Subcutaneous abdominal adipose tissue (tissue), 5 donors: ENCODE data around the gene SIGLEC5.

Source experiments
- H3K27ac ChIP-seq: one replicate; pipeline ENCODE4 v1.7.0; 2013; ENCODE audit warnings: low read depth, mild to moderate bottlenecking, inconsistent platforms, low read length, moderate library complexity
- H3K27me3 ChIP-seq, 5 donors: one replicate each; pipeline ENCODE4 v1.7.0; 2013; ENCODE audit warnings: low read length in 5 of 5, inconsistent platforms in 1 of 5; ENCODE audit not compliant: control insufficient read depth in 5 of 5, insufficient read depth in 4 of 5
- H3K36me3 ChIP-seq, 5 donors: one replicate each; pipeline ENCODE4 v1.7.0; 2013; ENCODE audit warnings: low read length in 5 of 5; ENCODE audit not compliant: control insufficient read depth in 5 of 5, insufficient read depth in 5 of 5
- H3K4me1 ChIP-seq, 5 donors: one replicate each; pipeline ENCODE4 v1.7.0; 2013; ENCODE audit warnings: low read length in 5 of 5, mild to moderate bottlenecking in 3 of 5, moderate library complexity in 1 of 5; ENCODE audit not compliant: control insufficient read depth in 5 of 5, insufficient read depth in 5 of 5
- H3K4me3 ChIP-seq, 5 donors: one replicate each; pipeline ENCODE4 v1.7.0; 2013; ENCODE audit warnings: low read length in 5 of 5, low read depth in 1 of 5
- H3K9ac ChIP-seq, 5 donors: one replicate each; pipeline ENCODE4 v1.7.0; 2013; ENCODE audit warnings: low read length in 5 of 5, mild to moderate bottlenecking in 4 of 5, moderate library complexity in 3 of 5
- H3K9me3 ChIP-seq, 5 donors: one replicate each; pipeline ENCODE4 v1.7.0; 2013; ENCODE audit warnings: low read length in 5 of 5; ENCODE audit not compliant: control insufficient read depth in 5 of 5
- donor health status: healthy.
- donor health status: healthy.
- donor health status: healthy.
- donor health status: healthy.
- donor health status: healthy.

Gene SIGLEC5

GRCh38 chr19:51593138-51593890, 36.9 kb downstream of the SIGLEC5 start:
- peak overlapping the region in 4 of 5 donors; percentile 73 to 88 (median 74) for H3K9ac ChIP-seq
- no peak overlapping the region for H3K27ac ChIP-seq

DNA sequence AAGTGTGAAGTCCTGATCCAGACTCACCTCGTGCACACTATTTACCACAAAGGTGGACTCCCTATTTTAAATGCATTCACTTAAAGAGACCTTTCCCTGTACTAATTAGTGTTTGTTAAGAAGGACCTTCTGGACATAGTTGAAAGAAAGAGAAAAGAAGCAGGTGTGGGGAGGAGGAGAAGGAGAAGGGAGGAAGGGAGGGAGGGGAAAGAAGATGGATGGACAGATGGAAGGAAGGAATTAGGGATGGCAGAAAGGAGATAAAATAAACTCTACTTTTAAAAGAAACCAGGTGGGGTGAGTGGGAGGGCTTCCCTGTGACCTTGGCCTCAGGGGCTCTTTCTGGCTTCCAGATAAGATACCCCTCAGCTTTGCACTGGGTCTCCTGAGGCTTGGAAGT, 37.7 kb downstream of the SIGLEC5 start:
- Histone ChIP-seq H3K27ac (no peak overlapping the region), H3K9me3 (peaks cover 5 to 9% (median 8%) of the 10 kb centered on the region in 5 donors), H3K4me1 (peaks cover 13 to 18% (median 17%) of the 10 kb centered on the region in 5 donors), H3K36me3 (peaks cover 0 to 5% (median 3%) of the 10 kb centered on the region in 5 donors), H3K9ac (no peak overlapping the region), H3K4me3 (no peak overlapping the region), H3K27me3 (peaks cover 0 to 6% (median 0%) of the 10 kb centered on the region in 5 donors)

More at GRCh38 chr19:51593138-51593890, 36.9 kb downstream of the SIGLEC5 start:
- no peaks in the 10 kb centered on the region for H3K36me3 ChIP-seq
- peaks cover 0 to 5% (median 4%) of the 10 kb centered on the region in 5 donors for H3K27me3 ChIP-seq
- peaks cover 5 to 18% (median 17%) of the 10 kb centered on the region in 5 donors for H3K4me1 ChIP-seq
- H3K9me3 ChIP-seq: peaks cover 0 to 1% (median 0%) of the 10 kb centered on the region in 5 donors
- peak overlapping the region; percentile 75 to 90 (median 87) for H3K4me3 ChIP-seq

DNA sequence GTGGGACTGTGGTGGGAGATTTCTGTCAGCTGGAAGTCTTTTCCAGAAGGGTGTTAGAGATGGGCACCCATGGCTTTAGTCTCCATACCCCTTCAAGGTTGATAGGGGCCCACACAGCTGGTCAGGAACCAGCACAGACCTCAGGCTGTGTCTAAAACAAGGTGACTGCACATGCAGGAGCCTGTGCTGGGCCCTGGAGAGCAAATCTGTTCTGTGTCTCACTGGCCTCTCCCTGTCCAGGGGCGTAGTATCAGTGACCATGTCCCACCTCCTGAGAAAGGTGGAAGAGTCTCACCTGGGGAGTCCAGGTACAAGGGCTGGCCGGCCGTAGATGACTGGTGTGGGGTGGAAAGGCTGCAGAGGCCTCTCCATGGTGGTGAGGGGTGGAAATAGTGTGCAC, 39.8 kb downstream of the SIGLEC5 start:
- H3K27ac ChIP-seq: no peak overlapping the region
- H3K4me3 ChIP-seq: no peak overlapping the region

GRCh38 chr19:51589511-51589910, 40.7 kb downstream of the SIGLEC5 start:
- peaks cover 0 to 5% (median 0%) of the 10 kb centered on the region in 5 donors for H3K27me3 ChIP-seq
- no peak overlapping the region for H3K4me3 ChIP-seq
- peaks cover 5 to 22% (median 19%) of the 10 kb centered on the region in 5 donors for H3K9me3 ChIP-seq
- H3K9ac ChIP-seq: no peak overlapping the region
- peaks cover 10 to 13% (median 11%) of the 10 kb centered on the region in 5 donors for H3K4me1 ChIP-seq
- peaks cover 21 to 30% (median 26%) of the 10 kb centered on the region in 5 donors for H3K36me3 ChIP-seq
- no peak overlapping the region for H3K27ac ChIP-seq

More for the DNA sequence above, 39.8 kb downstream of the SIGLEC5 start:
- Histone ChIP-seq H3K27me3 (peaks cover 0 to 5% (median 0%) of the 10 kb centered on the region in 5 donors), H3K9ac (no peak overlapping the region), H3K9me3 (peaks cover 5 to 22% (median 19%) of the 10 kb centered on the region in 5 donors), H3K4me1 (peaks cover 13 to 18% (median 17%) of the 10 kb centered on the region in 5 donors), H3K36me3 (peaks cover 16 to 24% (median 21%) of the 10 kb centered on the region in 5 donors)

- Histone ChIP-seq H3K9ac (peak overlapping the region in 1 of 5 donors; percentile 97), H3K27me3 (peaks cover 0 to 5% (median 0%) of the 10 kb centered on the region in 5 donors), H3K36me3 (peaks cover 28 to 47% (median 30%) of the 10 kb centered on the region in 5 donors), H3K4me3 (peak overlapping the region in 1 of 5 donors; percentile 12), H3K9me3 (peaks cover 5 to 22% (median 19%) of the 10 kb centered on the region in 5 donors), H3K4me1 (peaks cover 0 to 8% (median 0%) of the 10 kb centered on the region in 5 donors), H3K27ac (no peak overlapping the region)
Measured at GRCh38 chr19:51587264-51588191, 42.7 kb downstream of the SIGLEC5 start.

- H3K9me3 ChIP-seq: peaks cover 5 to 22% (median 19%) of the 10 kb centered on the region in 5 donors
- peak overlapping the region in 1 of 5 donors; percentile 12 for H3K4me3 ChIP-seq
- peaks cover 32 to 53% (median 35%) of the 10 kb centered on the region in 5 donors for H3K36me3 ChIP-seq
- no peak overlapping the region for H3K27ac ChIP-seq
- H3K27me3 ChIP-seq: peaks cover 0 to 5% (median 0%) of the 10 kb centered on the region in 5 donors
- peaks cover 0 to 8% (median 0%) of the 10 kb centered on the region in 5 donors for H3K4me1 ChIP-seq
- no peak overlapping the region for H3K9ac ChIP-seq
Measured at GRCh38 chr19:51586799-51587198, 43.4 kb downstream of the SIGLEC5 start.

GRCh38 chr19:51586103-51586728, 44.0 kb downstream of the SIGLEC5 start:
- Histone ChIP-seq H3K9me3 (peaks cover 5 to 22% (median 19%) of the 10 kb centered on the region in 5 donors), H3K4me3 (no peak overlapping the region), H3K4me1 (peaks cover 0 to 8% (median 0%) of the 10 kb centered on the region in 5 donors), H3K9ac (no peak overlapping the region), H3K36me3 (peaks cover 38 to 59% (median 41%) of the 10 kb centered on the region in 5 donors), H3K27ac (no peak overlapping the region), H3K27me3 (peaks cover 0 to 5% (median 0%) of the 10 kb centered on the region in 5 donors)

- H3K9ac ChIP-seq: no peak overlapping the region
- H3K27ac ChIP-seq: no peak overlapping the region
- no peak overlapping the region for H3K4me3 ChIP-seq
- H3K4me1 ChIP-seq: peaks cover under 1 to 10% (median 8%) of the 10 kb centered on the region in 5 donors
- H3K9me3 ChIP-seq: no peaks in the 10 kb centered on the region
- H3K36me3 ChIP-seq: peaks cover 24 to 42% (median 35%) of the 10 kb centered on the region in 5 donors
- H3K27me3 ChIP-seq: no peaks in the 10 kb centered on the region
Measured at GRCh38 chr19:51576850-51577249, 53.4 kb downstream of the SIGLEC5 start.

DNA sequence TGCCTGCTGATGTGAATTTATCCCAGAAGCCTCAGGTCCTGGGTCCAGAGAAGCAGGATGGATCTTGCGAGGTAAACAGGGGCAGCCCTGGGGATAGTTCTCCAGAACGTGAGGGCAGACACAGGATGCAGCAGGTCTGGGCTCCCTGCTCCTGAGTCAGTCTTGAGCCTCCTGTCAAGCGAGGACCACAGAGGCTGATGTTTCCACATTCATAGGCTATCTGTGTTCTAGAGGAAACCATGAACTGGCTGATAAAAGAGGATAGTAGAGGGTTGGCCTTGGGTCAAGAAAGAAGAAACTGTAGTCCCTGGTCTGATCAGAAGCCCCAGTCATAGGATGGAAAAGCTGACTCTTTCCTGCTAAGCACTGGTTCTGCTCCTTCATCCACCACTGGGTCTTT, 56.9 kb downstream of the SIGLEC5 start:
- Histone ChIP-seq H3K4me3 (no peak overlapping the region), H3K9me3 (no peaks in the 10 kb centered on the region), H3K4me1 (peaks cover 5 to 18% (median 14%) of the 10 kb centered on the region in 5 donors)

More for the DNA sequence above, 56.9 kb downstream of the SIGLEC5 start:
- H3K9ac ChIP-seq: no peak overlapping the region
- H3K36me3 ChIP-seq: peaks cover 13 to 27% (median 14%) of the 10 kb centered on the region in 5 donors
- H3K27ac ChIP-seq: no peak overlapping the region
- no peaks in the 10 kb centered on the region for H3K27me3 ChIP-seq
